Spleen (tissue), 11 donors: Measurements from ENCODE around the gene TMBIM1. TPM values are rescaled to one million over a fixed set of nuclear protein-coding genes. Genes with fewer than 3 reads are reported as not detected.
A peak's percentile ranks its signal among the peaks of the same experiment; 100 is the strongest.

ENCODE experiments used
- DNase-seq: peaks from one replicate; pipeline ENCODE4 v3.0.0-alpha.2; 2020
- H3K27ac ChIP-seq, 8 donors: fragments of 200-600 bp; sonication (generic) in 7 of 8; 1 replicate in 4 of 8; 2 replicates in 4 of 8; pipeline versions ENCODE4 v1.5.0 to v1.8.0; 2016 to 2021; ENCODE audit warnings: inconsistent platforms in 4 of 8, mild to moderate bottlenecking in 4 of 8, moderate library complexity in 1 of 8
- H3K27me3 ChIP-seq, 7 donors: fragments of 200-600 bp; sonication (generic) in 6 of 7; replicated peaks in 1 of 7; 1 replicate in 4 of 7; 2 replicates in 3 of 7; pipeline versions ENCODE4 v1.5.0 to v1.8.0; 2016 to 2021; ENCODE audit warnings: inconsistent platforms in 3 of 7, mild to moderate bottlenecking in 1 of 7
- H3K36me3 ChIP-seq, 6 donors: fragments of 200-600 bp; sonication (generic) in 5 of 6; 1 replicate in 4 of 6; 2 replicates in 2 of 6; pipeline versions ENCODE4 v1.5.0 to v1.8.0; 2016 to 2021; ENCODE audit warnings: inconsistent platforms in 2 of 6
- H3K4me1 ChIP-seq, 6 donors: fragments of 200-600 bp; sonication (generic) in 5 of 6; 1 replicate in 3 of 6; 2 replicates in 3 of 6; pipeline versions ENCODE4 v1.5.0 to v1.8.0; 2016 to 2021; ENCODE audit warnings: inconsistent platforms in 3 of 6
- H3K4me3 ChIP-seq, 8 donors: fragments of 200-600 bp; sonication (generic) in 7 of 8; 1 replicate in 4 of 8; 2 replicates in 4 of 8; pipeline versions ENCODE4 v1.5.0 to v1.8.0; 2016 to 2021; ENCODE audit warnings: inconsistent platforms in 4 of 8, mild to moderate bottlenecking in 4 of 8, moderate library complexity in 2 of 8
- H3K9me3 ChIP-seq, 8 donors: fragments of 200-600 bp; sonication (generic) in 7 of 8; 1 replicate in 4 of 8; 2 replicates in 4 of 8; pipeline versions ENCODE4 v1.5.0 to v1.8.0; 2016 to 2021; ENCODE audit warnings: inconsistent platforms in 4 of 8
- POLR2A ChIP-seq, 3 donors: fragments of 450-650 bp; IDR thresholded peaks; one replicate each; pipeline ENCODE4 v1.5.1; 2017; ENCODE audit warnings: antibody characterized with exemption in 3 of 3, mild to moderate bottlenecking in 1 of 3
- POLR2AphosphoS5 ChIP-seq, 3 donors: sonication (generic); formaldehyde crosslinking; IDR thresholded peaks; one replicate each; pipeline ENCODE4 v1.5.1; 2017; ENCODE audit warnings: antibody characterized with exemption in 3 of 3
- WGBS, 5 donors: extraction: QIAGEN DNeasy Blood & Tissue Kit in 3 of 5; methylation state at CpG; one replicate each; pipeline versions ENCODE4 v1.1.5 to v1.1.7; 2013 to 2018; 5-methylcytosine and 5-hydroxymethylcytosine counted together
- intact Hi-C: fragments of 100-400 bp; cut with DNase I; formaldehyde crosslinking; loops from one replicate; pipeline ENCODE4 v1.15.0; 2023; ENCODE audit warnings: low total_unique reads
- polyA plus RNA-seq, 3 donors: library from polyadenylated mRNA; stranded (reverse); fragments of 200-250 nt; gene quantifications; one replicate each; pipeline ENCODE4 v1.2.1, GENCODE V29; 2013
- total RNA-seq, 7 donors: library from RNA; depleted of rRNA in 3 of 7; stranded (reverse); fragments of >200 nt in 3 of 7; fragmentation: NEBNext Ultra II Directional in 4 of 7; extraction: Animal tissue kit (Norgen Biotek cat#: 25700) in 4 of 7; gene quantifications; one replicate each; pipeline versions ENCODE4 v1.1.0 to v1.2.1, GENCODE V29; 2016 to 2021
- TF ChIP-seq, protein P1 (sequence below), 11 experiments: fragments of 200-600 bp in 7 of 11; fragments of 450-650 bp in 4 of 11; sonication (generic) in 4 of 11; IDR thresholded peaks in 8 of 11; conservative IDR thresholded peaks in 3 of 11; 1 replicate in 7 of 11; 2 replicates in 4 of 11; pipeline versions ENCODE4 v1.4.0 to v1.8.0; 2016 to 2021; ENCODE audit warnings: antibody characterized with exemption in 11 of 11, inconsistent platforms in 4 of 11, mild to moderate bottlenecking in 1 of 11
- donor health status: healthy with polysubstance abuse.
- donor health status: DM: no; HTN: no; CAD: no; lungs with moderate emphysema.
- donor health status: DM: no; HTN: no; CAD: no.
- donor health status: Bipolar disorder and iron deficiency.
- donor health status: healthy.
- donor health status: DM: no; HTN: no; CAD: no.
- donor health status: DM: yes; HTN: yes; CAD: no.

Gene TMBIM1
- total and polyA plus RNA-seq, 10 donors: 17.2 to 121 (median 85.2) TPM

DNA sequence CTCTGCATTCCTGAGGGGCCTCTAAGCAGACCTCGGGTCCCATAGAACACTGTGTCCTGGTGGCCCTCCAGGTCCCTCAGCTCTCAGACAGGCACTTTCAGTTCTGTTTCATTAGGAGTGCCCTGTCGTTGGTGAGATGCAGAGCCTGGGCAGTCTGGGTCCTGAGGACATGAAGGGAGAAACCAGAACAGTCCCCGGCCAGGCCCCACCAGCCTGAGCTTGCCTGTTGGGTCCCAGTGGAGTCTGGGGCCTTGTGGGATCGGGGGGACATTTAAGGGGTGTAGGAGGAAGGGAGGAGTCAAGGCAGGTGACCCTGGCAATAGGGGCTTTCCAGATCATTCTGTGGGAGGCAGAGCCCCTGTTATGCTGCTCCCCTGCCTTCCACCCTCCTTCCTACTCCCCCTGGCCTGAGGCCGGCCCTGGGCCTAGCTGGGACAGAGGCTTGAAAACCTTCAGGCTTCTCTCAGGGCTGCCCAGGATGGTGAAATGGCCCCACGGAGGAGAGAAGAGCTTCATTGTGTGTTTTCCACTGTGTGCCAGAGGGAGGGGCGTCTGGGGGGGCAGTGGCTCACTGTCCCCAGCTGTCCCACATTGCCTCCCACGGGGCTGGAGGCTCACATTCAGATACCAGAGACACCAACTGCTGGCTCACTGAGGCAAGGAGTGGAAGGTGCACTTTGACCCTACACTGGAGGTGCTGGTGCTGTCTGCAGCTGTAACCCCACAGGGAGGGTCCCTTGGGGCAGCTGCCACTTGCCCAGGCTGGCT is 37.7 kb upstream of the TMBIM1 start:
- H3K27ac ChIP-seq: peak overlapping the region; percentile 55 to 89 (median 81)
- TF ChIP-seq, protein P1, sequence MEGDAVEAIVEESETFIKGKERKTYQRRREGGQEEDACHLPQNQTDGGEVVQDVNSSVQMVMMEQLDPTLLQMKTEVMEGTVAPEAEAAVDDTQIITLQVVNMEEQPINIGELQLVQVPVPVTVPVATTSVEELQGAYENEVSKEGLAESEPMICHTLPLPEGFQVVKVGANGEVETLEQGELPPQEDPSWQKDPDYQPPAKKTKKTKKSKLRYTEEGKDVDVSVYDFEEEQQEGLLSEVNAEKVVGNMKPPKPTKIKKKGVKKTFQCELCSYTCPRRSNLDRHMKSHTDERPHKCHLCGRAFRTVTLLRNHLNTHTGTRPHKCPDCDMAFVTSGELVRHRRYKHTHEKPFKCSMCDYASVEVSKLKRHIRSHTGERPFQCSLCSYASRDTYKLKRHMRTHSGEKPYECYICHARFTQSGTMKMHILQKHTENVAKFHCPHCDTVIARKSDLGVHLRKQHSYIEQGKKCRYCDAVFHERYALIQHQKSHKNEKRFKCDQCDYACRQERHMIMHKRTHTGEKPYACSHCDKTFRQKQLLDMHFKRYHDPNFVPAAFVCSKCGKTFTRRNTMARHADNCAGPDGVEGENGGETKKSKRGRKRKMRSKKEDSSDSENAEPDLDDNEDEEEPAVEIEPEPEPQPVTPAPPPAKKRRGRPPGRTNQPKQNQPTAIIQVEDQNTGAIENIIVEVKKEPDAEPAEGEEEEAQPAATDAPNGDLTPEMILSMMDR (IDR thresholded peaks at IDR 0.05 in 8 of 11, conservative IDR thresholded peaks at IDR 0.05 in 3 of 11): no peak
- TF ChIP-seq POLR2A (IDR thresholded peaks at IDR 0.05): no peak
- peak in 1 of 3 donors; percentile 28 for TF ChIP-seq POLR2AphosphoS5 (IDR thresholded peaks at IDR 0.05)
- no peak for DNase-seq
- no peaks in the 10 kb centered on the region for H3K36me3 ChIP-seq
- WGBS, 5 donors: 24 to 41% (median 36%) methylated on average over 7 to 8 of the region's 8 CpGs
- H3K4me3 ChIP-seq: peak overlapping the region in 1 of 8 donors; percentile 18
- intact Hi-C loops: no loop called here
- no peaks in the 10 kb centered on the region for H3K27me3 ChIP-seq
- peaks cover 32 to 100% (median 78%) of the 10 kb centered on the region in 6 donors for H3K4me1 ChIP-seq
- no peaks in the 10 kb centered on the region for H3K9me3 ChIP-seq

DNA sequence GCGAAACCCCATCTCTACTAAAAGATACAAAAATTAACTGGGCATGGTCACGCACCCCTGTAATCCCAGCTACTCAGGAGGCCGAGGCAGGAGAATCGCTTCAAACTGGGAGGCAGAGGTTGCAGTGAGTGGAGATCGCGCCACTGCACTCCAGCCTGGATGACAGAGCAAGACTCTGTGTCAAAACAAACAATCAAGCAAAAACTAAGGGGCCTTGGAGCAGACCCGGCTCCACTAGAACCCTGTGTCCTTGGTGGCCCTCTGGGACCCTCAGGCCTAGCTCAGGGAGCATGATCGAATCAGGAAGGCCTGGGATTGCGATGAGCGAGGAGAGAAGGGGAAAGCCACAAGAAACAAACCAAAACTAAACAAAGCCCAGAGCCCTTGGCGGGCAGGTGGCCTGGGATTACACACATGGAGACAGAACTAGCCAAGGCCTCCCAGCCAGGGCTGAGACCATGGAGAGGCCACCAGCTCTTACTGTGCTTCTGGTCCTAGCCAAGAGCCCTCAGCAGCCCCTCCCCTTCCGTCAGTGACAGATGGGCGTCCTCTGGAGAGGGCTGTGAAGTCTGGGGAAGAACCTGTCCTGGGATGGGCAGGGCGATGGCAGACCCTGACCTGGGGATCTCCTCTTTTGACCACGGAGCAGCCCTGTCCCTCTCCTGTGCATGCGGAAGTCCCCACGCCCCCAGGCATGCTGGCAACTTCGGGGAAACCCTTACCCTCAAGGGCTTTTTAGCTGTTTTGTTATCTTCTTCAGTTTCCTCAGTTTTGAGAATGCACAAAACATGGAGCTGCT is 36.9 kb upstream of the TMBIM1 start:
- peaks cover 32 to 100% (median 82%) of the 10 kb centered on the region in 6 donors for H3K4me1 ChIP-seq
- WGBS, 5 donors: 57 to 77% (median 66%) methylated on average over 18 of the region's 18 CpGs
- intact Hi-C loops: no loop called here
- no peak for DNase-seq
- peak overlapping the region; percentile 55 to 89 (median 81) for H3K27ac ChIP-seq
- peaks cover 0 to 1% (median 0%) of the 10 kb centered on the region in 7 donors for H3K27me3 ChIP-seq
- H3K9me3 ChIP-seq: no peaks in the 10 kb centered on the region
- peak overlapping the region in 1 of 8 donors; percentile 18 for H3K4me3 ChIP-seq
- H3K36me3 ChIP-seq: no peaks in the 10 kb centered on the region
- TF ChIP-seq POLR2A (IDR thresholded peaks at IDR 0.05) (no peak), POLR2AphosphoS5 (IDR thresholded peaks at IDR 0.05) (peak in 2 of 3 donors; percentile 43 to 52)

DNA sequence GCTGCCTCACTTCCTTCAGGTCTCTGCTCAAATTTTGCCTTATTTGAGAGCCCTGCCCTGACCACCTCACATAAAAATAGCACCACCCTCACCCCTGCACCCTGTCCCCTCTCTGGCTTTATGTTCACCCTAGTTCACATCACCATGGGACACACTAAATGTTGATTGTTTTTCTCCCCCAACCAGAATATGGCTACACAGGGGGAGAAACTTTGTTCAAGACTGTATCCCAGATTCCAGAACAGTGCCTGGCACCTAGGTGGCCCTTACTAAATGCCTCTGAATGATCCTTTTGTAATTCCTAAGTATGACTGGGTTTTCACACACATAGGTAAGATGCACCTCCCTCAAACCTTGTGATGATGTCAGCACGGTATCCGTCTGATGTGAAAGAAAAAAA is 36.0 kb upstream of the TMBIM1 start:
- TF ChIP-seq, protein P1 (IDR thresholded peaks at IDR 0.05 in 8 of 11, conservative IDR thresholded peaks at IDR 0.05 in 3 of 11): no peak
- TF ChIP-seq POLR2AphosphoS5 (IDR thresholded peaks at IDR 0.05) (no peak), POLR2A (IDR thresholded peaks at IDR 0.05) (no peak)
- H3K9me3 ChIP-seq: no peaks in the 10 kb centered on the region
- H3K4me3 ChIP-seq: no peak overlapping the region
- no peak for DNase-seq
- intact Hi-C loops: no loop called here
- peaks cover 0 to 10% (median 0%) of the 10 kb centered on the region in 7 donors for H3K27me3 ChIP-seq
- WGBS, 5 donors: 83 to 100% (median 85%) methylated on average over 2 of the region's 2 CpGs
- peak overlapping the region in 4 of 8 donors; percentile 58 to 87 (median 83) for H3K27ac ChIP-seq
- H3K4me1 ChIP-seq: peaks cover 27 to 100% (median 84%) of the 10 kb centered on the region in 6 donors
- H3K36me3 ChIP-seq: no peaks in the 10 kb centered on the region

GRCh38 chr2:218327451-218328210 is 35.3 kb upstream of the TMBIM1 start:
- H3K4me1 ChIP-seq: peaks cover 26 to 100% (median 81%) of the 10 kb centered on the region in 6 donors
- H3K9me3 ChIP-seq: no peaks in the 10 kb centered on the region
- H3K4me3 ChIP-seq: no peak overlapping the region
- TF ChIP-seq, protein P1 (IDR thresholded peaks at IDR 0.05 in 8 of 11, conservative IDR thresholded peaks at IDR 0.05 in 3 of 11): no peak
- TF ChIP-seq POLR2AphosphoS5 (IDR thresholded peaks at IDR 0.05) (no peak), POLR2A (IDR thresholded peaks at IDR 0.05) (no peak)
- peaks cover 0 to 13% (median 0%) of the 10 kb centered on the region in 7 donors for H3K27me3 ChIP-seq
- H3K27ac ChIP-seq: peak overlapping the region in 4 of 8 donors; percentile 58 to 87 (median 83)
- WGBS, 5 donors: 35 to 52% (median 50%) methylated on average over 11 of the region's 11 CpGs
- H3K36me3 ChIP-seq: no peaks in the 10 kb centered on the region
- intact Hi-C loops: no loop called here
- DNase-seq: no peak
